ENCODE results near the gene DGKD.

DGKD gene

GRCh38 chr2:233418761-233419546 is 64.7 kb downstream of the DGKD start:
- TF ChIP-seq, protein P1, sequence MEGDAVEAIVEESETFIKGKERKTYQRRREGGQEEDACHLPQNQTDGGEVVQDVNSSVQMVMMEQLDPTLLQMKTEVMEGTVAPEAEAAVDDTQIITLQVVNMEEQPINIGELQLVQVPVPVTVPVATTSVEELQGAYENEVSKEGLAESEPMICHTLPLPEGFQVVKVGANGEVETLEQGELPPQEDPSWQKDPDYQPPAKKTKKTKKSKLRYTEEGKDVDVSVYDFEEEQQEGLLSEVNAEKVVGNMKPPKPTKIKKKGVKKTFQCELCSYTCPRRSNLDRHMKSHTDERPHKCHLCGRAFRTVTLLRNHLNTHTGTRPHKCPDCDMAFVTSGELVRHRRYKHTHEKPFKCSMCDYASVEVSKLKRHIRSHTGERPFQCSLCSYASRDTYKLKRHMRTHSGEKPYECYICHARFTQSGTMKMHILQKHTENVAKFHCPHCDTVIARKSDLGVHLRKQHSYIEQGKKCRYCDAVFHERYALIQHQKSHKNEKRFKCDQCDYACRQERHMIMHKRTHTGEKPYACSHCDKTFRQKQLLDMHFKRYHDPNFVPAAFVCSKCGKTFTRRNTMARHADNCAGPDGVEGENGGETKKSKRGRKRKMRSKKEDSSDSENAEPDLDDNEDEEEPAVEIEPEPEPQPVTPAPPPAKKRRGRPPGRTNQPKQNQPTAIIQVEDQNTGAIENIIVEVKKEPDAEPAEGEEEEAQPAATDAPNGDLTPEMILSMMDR (IDR thresholded peaks at IDR 0.05; ENCODE audit: extremely low read depth, missing control alignments) = no peak
- DNase-seq (ENCODE audit: low spot score) = peak; percentile 57

DNA sequence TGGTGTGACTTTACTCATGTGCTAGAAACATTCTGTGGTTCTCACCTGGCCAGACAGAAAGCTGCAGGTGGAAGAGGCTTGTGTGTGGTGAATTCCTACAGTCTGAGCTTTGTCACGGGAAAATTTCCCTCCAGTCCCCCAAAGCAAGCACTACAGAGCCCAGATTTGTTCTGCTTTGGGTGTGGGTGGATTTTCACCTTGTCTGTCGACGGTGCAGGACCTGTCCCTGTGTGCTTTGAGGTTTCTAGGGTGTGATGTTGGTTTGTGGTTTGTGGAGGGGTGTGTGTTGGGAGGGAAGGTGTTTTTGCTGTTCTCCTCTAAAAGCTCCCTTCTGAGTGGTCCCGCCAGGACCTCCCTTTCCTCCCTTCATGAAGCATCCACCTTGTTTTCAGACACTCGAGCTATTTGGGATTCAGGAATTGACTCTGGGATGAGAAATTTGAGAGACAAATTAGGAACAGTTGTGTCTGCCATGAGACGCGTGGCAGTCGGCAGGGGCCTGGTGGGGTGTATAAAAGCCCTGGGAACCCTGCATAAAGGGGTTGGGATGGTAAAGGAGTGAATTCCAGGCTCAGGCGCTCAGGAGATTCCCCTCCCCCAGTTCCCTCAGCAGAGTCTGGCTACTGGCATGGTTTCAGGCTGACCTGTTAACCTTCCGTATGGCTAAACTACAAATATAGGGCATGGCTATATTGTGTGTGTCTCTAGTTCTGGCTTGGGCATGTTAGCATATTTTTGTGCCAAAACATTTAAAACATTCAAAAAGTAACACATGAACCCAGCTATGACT is 65.5 kb downstream of the DGKD start:
- peak; percentile 55 for DNase-seq (ENCODE audit: low spot score)
- TF ChIP-seq, protein P1 (IDR thresholded peaks at IDR 0.05; ENCODE audit: extremely low read depth, missing control alignments) = no peak

GRCh38 chr2:233421091-233421816 is 67.0 kb downstream of the DGKD start:
- no peak for DNase-seq (ENCODE audit: low spot score)
- TF ChIP-seq, protein P1 (IDR thresholded peaks at IDR 0.05; ENCODE audit: extremely low read depth, missing control alignments) = no peak

DNA sequence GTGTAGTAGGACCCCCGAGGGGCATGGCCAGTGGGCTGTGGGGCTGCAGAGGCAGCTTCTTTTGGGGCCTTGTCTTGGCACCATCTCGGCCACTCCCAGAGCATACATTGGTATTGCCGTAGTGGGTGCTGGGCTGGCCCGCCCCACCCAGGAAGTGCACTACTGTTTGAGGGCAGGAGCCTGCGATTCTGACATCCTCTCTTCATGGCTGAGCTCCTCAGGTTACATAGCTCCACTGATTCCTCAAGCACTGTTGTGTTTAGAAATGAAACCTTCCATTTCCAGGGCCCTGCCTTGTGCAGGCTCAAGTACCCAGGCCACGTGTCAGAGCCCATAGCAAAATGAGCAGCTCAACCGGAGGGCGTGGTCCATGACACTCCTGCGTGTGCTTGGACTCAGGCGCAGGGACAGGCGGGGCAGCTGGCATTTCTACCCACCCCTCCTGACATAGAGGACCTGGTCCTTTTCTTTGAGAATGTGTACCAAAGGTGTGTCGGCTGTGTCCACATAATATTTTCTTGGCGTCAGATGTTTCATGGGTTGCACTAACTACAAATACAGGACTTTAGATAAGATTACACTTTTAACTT is 67.9 kb downstream of the DGKD start:
- TF ChIP-seq, protein P1 (IDR thresholded peaks at IDR 0.05; ENCODE audit: extremely low read depth, missing control alignments) = no peak
- peak; percentile 64 for DNase-seq (ENCODE audit: low spot score)

GRCh38 chr2:233422649-233423551 is 68.6 kb downstream of the DGKD start:
- no peak for DNase-seq (ENCODE audit: low spot score)
- TF ChIP-seq, protein P1 (IDR thresholded peaks at IDR 0.05; ENCODE audit: extremely low read depth, missing control alignments) = no peak

- DNase-seq (ENCODE audit: low spot score) = no peak
- TF ChIP-seq, protein P1 (IDR thresholded peaks at IDR 0.05; ENCODE audit: extremely low read depth, missing control alignments) = no peak
These were observed 69.2 kb downstream of the DGKD start for GRCh38 chr2:233423552-233423860.

All from GM20000 (cell line).